Measurements from ENCODE around the gene BMERB1.

BMERB1 gene

GRCh38 chr16:15617901-15618300 is 183.5 kb downstream of the BMERB1 start:
- no peak for DNase-seq

DNA sequence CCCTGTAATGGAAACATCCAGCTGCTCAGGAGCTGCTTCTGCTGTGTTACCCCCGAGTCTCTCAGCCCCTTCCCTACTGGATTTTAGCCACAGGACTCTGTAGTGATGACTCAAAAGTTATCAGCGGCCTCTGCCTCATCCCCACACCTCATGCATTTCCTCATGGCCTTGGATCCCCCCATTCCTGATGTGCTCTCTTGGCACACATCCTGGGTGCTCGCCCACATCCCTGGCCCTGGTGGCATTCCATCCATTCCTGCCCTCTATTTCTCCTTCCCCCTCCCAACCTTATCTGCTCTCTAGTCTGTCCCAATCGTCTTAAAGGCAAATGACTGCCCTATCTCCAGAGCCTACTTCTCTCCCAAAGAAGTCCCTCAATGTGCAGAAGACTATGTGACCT is 184.0 kb downstream of the BMERB1 start:
- DNase-seq, result no peak

GRCh38 chr16:15620611-15621195 is 186.3 kb downstream of the BMERB1 start:
- no peak for DNase-seq

GRCh38 chr16:15621456-15621855 is 187.1 kb downstream of the BMERB1 start:
- DNase-seq, result no peak

DNA sequence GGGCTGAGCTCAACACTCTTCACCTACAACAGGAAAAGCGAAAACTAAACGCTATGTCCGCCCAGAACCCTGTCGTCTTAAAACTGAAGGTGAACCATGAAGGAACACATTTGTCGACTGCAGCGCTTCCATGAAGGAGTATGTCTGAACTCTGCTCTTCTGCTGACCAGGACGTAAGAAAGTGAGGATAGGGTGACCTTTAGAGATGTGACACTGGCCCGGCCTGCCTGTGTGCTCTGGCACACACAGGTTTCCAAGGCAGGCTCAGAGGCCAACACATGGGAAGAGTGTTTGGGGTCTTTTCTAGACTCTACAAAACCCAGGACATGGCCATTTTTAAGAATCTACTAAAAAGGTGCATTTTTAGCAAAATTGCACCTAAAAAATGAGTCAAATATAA is 187.5 kb downstream of the BMERB1 start:
- DNase-seq, result no peak

DNA sequence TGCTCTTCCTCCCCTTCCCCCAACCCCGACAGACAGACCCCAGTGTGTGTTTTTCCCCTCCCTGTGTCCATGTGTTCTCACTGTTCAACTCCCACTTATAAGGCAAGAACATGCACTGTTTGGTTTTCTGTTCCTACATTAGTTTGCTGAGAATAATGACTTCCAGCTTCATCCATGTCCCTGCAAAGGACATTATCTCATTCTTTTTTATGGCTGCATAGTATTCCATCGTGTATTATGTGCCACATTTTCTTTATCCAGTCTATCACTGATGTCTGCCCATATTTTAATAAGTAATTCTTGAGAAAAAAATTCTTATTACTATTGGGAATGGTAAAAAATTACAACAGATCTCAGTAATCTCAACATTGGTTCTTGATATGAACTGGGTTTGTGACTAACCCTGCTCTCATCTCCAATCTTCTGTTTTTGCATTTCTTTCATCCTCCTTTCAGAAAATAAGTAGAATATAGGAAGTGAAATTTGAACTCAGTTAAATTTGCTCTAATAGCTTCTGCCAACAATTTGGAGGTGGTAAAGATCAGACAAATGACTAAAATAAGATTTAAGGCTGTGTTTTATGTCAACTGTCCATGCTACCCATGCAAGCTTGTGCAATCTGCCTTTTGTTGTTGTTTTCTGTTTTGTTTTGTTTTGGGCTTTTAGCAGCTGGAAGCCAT is 197.5 kb downstream of the BMERB1 start:
- DNase-seq, result no peak

DNA sequence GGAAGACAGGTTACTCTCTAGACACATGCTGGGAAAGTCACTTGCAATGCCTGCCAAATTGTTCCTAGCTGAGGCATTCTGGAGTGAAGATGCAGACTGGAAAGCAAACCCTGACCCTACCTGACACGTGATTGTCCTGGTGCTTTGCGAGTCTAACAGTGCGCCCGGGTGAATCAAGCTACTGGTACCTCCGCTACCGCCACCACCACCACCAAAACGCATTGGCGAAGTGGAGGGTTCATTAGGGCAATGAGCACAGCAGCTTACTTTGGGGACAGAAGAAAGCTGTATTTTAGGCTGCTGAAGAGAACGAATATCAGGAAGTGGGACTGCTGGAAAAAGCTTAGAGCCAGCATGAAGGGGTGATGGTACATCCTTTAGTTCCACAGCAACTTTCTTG is 201.5 kb downstream of the BMERB1 start:
- DNase-seq, result no peak

DNA sequence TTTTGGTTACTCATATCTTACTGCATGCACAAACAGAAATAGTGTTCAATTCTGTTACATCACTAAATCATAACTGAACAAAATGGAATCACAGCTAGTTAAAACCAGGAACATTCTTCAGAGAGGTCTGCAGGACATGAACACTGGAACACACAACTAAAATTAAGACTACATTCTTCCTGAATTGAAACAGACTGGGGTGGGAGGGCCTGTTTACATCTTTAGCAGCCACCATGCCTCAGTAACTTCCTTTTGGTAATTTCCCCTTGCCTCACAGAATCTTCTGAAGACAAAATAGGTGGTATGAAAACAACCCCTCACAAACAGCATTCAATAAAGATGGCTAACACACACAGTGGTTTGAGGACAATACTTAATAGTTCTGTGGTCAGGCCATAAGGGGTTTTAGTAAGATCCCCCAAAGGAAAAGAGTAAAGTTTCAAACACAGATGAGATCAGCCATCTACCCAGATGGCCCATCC is 202.0 kb downstream of the BMERB1 start:
- DNase-seq, result no peak
